GM03348 (cell line): ENCODE results near the gene HDAC4.

ENCODE experiments used
- DNase-seq: peaks from one replicate; pipeline ENCODE4 v3.0.0; 2012; ENCODE audit warnings: low spot score

Gene HDAC4

GRCh38 chr2:239294571-239295054 is 106.2 kb downstream of the HDAC4 start:
- DNase-seq = no peak

GRCh38 chr2:239293775-239294430 is 106.9 kb downstream of the HDAC4 start:
- no peak for DNase-seq

DNA sequence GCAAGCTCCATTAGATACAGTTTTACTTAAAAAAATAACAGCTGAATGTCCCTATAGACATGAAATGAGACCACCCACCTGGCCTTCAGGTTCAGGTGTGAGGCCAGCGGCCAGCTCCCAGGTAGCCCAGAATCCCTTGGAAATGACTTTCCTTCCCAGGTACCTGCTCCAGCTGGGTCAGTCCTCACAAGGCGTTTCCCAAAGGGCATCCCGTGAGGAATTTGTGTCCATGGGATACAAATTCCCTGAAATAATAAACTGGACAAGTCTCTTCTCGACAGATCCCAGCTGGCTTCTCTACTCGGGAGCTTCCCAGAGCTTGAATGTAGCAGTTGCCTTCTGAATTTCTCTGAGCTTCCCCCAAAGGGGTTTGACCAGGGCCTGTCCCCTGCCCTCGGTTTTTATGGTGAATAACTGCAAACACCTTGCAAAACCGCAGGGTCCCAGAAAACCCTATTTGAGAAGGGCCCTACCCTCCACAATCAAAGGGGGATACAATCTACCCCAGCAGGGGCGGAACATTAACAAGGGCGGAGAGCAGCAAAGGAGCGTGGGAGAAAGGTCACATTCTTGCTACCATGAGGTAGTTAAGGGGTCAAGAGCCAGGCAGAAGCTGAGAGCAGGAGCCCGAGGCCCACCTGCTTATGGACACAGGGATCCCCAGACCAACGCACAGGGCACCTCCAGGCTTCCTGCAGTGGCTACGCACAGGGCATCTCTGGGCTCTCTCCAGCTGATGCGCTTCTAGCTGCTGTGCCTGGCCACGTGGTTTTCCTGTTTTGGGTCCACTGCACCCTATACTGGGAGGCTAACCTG is 107.7 kb downstream of the HDAC4 start:
- DNase-seq = no peak

DNA sequence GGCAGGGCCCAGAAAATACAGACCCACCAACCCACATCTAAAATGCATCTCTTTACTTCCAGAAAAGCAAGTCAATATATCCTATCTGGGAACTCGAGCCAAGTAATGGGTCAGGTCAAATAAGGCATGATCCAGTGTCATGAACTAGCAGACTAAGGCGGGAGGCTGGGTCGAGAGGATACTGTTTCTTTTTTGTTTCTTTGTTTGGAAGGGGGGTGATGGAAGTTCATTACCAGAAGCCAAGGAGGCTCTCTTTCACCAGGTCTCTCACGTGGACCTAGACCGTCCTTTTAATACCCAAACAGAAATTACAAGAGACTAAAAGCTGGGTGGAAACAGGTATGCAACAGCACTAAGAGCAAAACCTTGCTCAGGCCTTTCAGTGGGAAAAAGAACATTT is 108.3 kb downstream of the HDAC4 start:
- no peak for DNase-seq

GRCh38 chr2:239291475-239292350 is 109.1 kb downstream of the HDAC4 start:
- no peak for DNase-seq

DNA sequence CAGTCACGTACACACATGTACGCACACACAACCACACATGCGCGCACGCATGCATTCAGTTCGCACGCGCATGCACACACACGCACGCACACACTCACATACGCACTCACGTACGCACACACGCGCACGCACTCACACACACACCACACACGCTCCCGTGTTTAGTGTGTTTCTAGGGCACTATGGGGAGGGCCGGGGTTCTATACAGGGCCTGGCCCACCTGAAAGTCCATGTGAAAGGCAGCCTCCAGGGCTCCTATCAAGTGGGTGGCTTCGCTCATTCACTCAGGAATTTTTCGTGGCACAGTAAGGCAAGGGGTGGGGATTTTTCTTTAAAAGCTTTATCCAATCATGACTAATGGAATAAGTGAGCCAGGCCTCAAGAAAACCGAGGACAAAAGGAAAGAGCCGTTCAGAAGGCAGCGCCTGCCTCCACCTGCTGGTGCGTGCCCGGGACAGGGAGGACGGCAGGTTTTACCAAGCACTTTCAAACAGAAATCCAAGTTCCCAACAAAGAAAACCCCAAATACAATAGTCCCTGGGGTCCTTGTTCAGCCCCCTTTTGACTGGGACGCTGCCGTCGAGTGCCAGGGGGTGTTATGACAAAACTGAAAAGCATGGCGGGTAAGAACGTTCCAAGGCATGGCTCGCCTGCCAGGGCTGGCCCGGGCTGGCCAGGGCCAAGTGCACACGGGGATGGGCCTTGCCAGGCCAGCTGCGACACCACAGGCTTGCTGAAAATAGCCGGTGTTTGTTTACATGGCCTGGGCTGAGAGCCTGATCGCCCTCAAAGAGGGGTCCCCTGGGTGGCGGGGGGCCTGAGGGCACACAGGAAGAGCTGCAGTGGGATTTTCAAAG is 110.0 kb downstream of the HDAC4 start:
- DNase-seq = peak; percentile 28

- DNase-seq = no peak
Observed at GRCh38 chr2:239289545-239289944, 111.3 kb downstream of the HDAC4 start.

DNA sequence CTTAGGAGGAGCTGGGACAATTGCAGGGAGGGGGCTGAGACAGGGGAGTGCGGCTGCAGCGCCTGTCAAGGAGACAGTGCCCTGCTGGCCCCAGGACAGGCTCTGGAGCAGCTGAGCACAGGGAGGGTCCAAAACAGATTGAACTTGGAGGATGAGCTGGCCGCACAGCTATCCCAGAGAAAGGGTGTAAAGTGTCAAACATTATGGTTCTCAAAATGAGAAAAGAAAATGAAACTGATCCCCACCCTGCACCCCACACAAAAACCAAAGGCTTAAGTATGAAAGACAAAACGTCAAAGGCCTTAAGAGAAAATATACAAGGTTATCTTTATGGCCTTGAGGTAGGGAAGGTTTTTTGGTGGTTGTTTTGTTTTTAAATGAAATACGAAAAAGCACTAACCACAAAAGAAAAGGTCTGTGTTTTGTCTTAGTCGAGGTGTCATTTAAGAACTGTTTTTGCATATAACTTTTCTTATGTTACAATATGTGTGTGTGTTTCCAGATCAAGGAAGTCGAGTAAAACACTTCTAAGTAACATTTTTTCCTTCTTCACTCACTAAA is 111.8 kb downstream of the HDAC4 start:
- peak; percentile 28 for DNase-seq

DNA sequence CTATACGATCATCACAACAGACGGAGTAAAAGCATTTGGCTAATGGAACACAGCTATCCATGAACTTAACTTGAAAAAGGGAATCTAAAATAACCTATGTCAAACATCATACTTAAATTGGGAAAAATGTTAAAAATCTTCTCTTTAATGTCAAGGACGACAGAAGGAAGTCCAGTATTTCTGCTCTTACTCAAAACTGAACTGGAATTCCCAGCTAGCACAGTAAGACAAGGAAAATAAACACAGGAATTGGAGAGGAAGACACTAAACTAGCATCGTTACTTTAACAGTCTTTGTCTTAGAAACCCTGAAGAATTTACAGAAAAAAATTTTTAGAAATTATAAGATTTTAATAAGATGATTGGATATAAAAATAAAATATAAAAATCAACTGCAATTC is 112.6 kb downstream of the HDAC4 start:
- no peak for DNase-seq

- no peak for DNase-seq
Observed at GRCh38 chr2:239287461-239287860, 113.4 kb downstream of the HDAC4 start.

- no peak for DNase-seq
Observed at GRCh38 chr2:239286901-239287300, 113.9 kb downstream of the HDAC4 start.

DNA sequence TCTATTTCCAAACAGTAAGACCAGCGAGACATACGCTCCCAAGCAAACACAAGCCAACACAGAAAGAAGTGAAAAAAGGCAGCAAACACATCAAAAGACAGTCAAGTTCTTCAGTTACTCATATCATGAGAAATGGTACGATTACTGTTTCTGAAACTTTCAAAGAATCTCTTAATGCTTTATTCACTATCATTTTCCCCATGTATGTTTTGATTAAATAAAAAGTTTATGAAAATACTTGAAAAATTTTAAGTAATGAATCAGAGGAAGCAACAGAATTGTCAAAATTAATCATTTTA is 114.9 kb downstream of the HDAC4 start:
- DNase-seq = no peak

DNA sequence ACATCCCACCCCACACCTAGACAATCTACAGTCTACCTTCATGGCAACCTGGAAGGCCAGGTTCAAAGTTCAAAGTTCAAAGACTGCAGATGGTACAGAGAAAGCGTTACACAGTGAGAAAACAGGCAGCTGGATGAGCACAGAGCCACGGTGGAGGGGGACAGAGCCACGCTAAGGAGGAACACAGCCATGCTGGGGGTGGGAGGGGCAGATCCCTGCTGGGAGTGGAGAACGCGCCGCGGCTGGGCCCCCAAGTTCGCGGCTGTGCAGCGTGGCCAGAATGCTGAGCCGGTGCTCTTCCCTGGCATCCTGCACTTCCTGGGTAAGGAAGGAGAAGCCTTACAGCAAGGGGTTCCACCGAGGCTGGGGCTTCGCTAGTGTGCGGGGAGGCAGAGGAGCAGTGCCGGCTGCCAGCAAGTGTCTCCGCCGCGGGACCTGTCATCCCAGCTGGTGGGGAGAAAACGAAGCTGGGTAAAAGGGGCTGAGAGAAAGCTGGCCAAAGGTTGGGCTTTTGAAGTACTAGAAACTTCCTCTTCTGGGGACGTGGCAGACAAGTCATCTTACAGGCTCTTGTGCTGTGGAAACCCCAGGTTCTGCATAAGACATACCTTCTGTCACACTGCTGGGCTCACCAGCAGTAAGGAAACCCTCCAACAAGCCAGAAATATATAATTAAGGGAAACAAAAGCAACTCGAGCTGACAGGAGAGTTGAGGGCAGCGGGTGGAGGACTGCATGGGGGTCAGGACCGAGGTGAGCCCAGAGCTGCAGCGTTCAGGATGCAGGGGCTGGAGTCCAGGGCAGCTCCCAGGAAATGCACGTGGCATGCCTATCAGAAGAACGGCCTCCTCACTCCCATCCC is 115.5 kb downstream of the HDAC4 start:
- DNase-seq = peak; percentile 40

DNA sequence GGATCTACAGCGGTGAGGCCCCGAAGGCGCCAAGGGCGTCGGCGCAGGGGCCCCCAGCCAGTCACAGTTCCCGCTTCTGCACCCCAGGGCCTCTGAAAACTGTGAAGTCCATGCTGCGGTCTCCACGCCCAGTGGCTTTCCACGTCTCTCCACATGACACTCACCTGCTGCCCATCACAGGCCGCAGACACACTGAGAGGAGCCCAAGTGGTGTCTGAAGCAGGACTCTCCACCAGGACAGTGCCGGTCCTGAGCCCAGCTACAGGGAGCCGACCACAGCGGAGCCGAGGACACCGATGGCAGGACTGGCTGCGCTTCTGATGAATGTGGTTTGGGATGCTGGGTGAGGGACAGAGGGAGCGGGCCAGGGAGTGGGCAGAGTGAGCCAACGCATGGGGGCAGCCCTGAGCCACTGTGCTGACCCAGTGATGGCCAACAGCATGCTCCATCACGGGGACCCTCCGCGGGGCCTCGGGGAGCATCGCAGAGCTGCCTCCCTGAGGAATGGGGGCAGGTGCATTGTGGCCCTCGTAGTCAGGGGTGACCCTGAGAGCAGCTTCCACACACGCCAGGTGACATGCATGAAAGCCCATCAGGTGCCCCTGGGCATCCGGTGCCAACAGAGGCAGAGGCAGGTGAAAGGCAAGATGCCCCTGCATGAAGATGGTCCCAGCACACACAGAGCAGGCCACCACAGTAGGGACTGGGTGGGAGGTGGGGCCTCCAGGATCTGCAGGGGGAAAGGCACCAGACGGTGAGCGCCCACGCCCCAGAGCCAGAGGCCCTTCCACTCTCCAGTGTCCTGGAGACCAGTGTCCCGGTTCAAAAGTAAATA is 116.6 kb downstream of the HDAC4 start:
- DNase-seq = no peak

- DNase-seq = no peak
Observed at GRCh38 chr2:239283288-239283945, 117.4 kb downstream of the HDAC4 start.

DNA sequence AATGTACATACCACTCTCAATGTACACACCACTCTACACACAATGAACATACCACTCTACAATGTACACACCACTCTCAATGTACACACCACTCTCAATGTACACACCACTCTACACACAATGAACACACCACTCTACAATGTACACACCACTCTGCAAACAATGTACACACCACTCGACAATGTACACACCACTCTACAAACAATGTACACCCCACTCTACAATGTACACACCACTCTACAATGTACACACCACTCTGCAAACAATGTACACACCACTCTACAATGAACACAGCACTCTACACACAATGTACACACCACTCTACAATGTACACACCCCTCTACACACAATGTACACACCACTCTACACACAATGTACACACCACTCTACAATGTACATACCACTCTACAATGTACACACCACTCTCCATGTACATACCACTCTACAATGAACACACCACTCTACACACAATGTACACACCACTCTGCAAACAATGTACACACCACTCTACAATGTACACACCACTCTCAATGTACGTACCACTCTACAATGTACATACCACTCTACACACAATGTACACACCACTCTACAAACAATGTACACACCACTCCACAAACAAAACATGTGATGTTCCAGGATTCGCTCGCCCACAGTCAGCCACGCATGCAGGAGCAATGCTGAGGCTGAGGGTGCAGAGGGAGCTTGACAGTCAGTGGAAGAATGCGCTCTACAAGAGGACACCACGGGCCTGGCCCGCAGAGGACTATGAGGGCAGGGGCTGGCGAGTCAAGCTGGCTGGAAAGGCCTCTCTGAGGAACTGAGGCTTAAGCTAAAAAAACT is 118.2 kb downstream of the HDAC4 start:
- DNase-seq = no peak

- peak; percentile 75 for DNase-seq
Observed at GRCh38 chr2:239280296-239281017, 120.4 kb downstream of the HDAC4 start.
